ENCODE measurements around the gene TMEM121B. TPM values are rescaled to one million over a fixed set of nuclear protein-coding genes. Genes with fewer than 3 reads are reported as not detected.

TMEM121B gene
- total RNA-seq, 1 donor from 2014 or later, result 0.48 TPM

DNA sequence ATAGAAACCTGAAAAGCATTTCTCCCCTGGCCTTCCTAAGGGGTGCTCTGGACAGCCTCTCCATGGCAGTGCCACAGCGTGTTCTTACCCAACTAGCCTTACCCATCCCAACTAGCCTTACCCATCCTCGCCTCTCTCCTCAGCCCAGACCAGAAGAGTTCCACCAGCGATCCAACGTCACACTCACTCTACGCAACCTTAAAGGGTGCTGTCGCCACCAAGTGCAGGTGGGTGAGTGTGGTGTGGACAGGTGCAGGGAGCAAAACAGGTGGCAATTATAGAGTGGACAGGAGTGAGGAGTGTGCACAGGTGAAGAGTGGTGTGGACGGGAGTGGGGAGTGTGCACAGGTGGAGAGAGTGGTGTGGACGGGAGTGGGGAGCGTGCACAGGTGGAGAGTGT lies 17.8 kb downstream of the TMEM121B start:
- H3K9me3 Mint-ChIP-seq (ENCODE audit: unreplicated experiment), result no peaks in the 10 kb centered on the region
- no peak overlapping the region for H3K4me3 Mint-ChIP-seq (ENCODE audit: unreplicated experiment)
- no peak for DNase-seq (ENCODE audit: extremely low spot score, unreplicated experiment)
- no peaks in the 10 kb centered on the region for H3K4me1 Mint-ChIP-seq (ENCODE audit: unreplicated experiment)
- H3K27ac Mint-ChIP-seq (ENCODE audit: unreplicated experiment), result no peak overlapping the region
- peaks cover 29% of the 10 kb centered on the region for H3K36me3 Mint-ChIP-seq (ENCODE audit: unreplicated experiment)
- TF ChIP-seq, protein P1, sequence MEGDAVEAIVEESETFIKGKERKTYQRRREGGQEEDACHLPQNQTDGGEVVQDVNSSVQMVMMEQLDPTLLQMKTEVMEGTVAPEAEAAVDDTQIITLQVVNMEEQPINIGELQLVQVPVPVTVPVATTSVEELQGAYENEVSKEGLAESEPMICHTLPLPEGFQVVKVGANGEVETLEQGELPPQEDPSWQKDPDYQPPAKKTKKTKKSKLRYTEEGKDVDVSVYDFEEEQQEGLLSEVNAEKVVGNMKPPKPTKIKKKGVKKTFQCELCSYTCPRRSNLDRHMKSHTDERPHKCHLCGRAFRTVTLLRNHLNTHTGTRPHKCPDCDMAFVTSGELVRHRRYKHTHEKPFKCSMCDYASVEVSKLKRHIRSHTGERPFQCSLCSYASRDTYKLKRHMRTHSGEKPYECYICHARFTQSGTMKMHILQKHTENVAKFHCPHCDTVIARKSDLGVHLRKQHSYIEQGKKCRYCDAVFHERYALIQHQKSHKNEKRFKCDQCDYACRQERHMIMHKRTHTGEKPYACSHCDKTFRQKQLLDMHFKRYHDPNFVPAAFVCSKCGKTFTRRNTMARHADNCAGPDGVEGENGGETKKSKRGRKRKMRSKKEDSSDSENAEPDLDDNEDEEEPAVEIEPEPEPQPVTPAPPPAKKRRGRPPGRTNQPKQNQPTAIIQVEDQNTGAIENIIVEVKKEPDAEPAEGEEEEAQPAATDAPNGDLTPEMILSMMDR (IDR thresholded peaks at IDR 0.05), result no peak
- H3K27me3 Mint-ChIP-seq (ENCODE audit: unreplicated experiment), result no peaks in the 10 kb centered on the region

DNA sequence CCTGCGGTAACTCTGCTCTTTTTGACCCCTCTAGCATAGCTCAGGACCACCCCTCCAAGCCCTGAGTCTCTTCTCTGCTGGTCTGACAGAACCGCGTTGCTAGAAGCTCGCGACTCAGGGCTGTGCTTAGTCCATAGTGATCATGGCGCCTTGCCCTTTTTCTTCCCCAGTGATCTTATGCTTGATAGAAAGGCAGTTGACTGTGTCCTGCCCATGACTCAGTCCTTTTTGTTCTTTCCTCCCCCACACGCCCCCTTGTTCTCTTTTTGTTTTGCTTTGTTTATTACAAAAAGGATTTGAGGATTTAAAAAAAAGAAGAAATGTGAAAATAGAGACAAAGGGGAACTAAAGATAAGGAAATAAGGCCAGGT lies 18.9 kb downstream of the TMEM121B start:
- peaks cover 27% of the 10 kb centered on the region for H3K36me3 Mint-ChIP-seq (ENCODE audit: unreplicated experiment)
- no peaks in the 10 kb centered on the region for H3K9me3 Mint-ChIP-seq (ENCODE audit: unreplicated experiment)
- H3K4me1 Mint-ChIP-seq (ENCODE audit: unreplicated experiment), result no peaks in the 10 kb centered on the region
- no peak overlapping the region for H3K27ac Mint-ChIP-seq (ENCODE audit: unreplicated experiment)
- H3K4me3 Mint-ChIP-seq (ENCODE audit: unreplicated experiment), result no peak overlapping the region
- TF ChIP-seq, protein P1 (IDR thresholded peaks at IDR 0.05), result no peak
- no peaks in the 10 kb centered on the region for H3K27me3 Mint-ChIP-seq (ENCODE audit: unreplicated experiment)
- DNase-seq (ENCODE audit: extremely low spot score, unreplicated experiment), result no peak

DNA sequence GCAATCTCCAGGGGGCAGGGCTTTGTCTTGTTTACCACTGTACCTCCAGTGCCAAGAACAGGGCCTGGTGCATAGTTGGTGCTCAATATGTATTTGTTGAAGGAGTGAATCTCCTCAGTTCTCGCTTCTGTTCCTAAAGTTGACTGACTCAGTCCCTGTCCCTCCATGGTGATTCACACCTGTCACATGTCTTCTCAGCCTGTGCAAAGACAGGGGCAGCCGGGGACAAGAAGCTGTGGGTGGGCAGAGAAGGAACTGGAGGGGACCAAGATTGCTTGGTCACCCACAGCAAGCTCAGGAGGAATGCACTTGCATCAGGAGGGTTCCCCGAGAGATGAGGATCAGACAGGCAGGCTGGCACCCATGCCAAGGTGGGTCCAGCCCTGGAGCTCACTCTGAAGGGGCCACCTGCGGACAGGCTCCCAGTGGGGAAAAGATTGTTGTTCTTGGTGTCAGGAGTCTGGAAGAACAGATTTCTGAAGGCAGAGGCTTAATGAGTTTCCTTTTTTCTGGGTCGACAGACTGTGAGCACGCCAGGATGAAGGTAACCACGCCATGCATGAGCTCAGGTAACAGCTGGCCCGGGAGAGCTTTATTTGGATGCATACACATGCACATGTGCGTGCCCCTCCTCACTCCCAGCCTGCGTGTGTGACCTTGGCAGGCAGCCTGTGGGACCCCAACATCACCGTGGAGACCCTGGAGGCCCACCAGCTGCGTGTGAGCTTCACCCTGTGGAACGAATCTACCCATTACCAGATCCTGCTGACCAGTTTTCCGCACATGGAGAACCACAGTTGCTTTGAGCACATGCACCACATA lies 19.5 kb downstream of the TMEM121B start:
- Mint-ChIP-seq H3K4me3 (ENCODE audit: unreplicated experiment) (no peak overlapping the region), H3K9me3 (ENCODE audit: unreplicated experiment) (no peaks in the 10 kb centered on the region), H3K27ac (ENCODE audit: unreplicated experiment) (no peak overlapping the region), H3K27me3 (ENCODE audit: unreplicated experiment) (no peaks in the 10 kb centered on the region), H3K4me1 (ENCODE audit: unreplicated experiment) (no peaks in the 10 kb centered on the region), H3K36me3 (ENCODE audit: unreplicated experiment) (peaks cover 27% of the 10 kb centered on the region)
- TF ChIP-seq, protein P1 (IDR thresholded peaks at IDR 0.05), result no peak
- no peak for DNase-seq (ENCODE audit: extremely low spot score, unreplicated experiment)

DNA sequence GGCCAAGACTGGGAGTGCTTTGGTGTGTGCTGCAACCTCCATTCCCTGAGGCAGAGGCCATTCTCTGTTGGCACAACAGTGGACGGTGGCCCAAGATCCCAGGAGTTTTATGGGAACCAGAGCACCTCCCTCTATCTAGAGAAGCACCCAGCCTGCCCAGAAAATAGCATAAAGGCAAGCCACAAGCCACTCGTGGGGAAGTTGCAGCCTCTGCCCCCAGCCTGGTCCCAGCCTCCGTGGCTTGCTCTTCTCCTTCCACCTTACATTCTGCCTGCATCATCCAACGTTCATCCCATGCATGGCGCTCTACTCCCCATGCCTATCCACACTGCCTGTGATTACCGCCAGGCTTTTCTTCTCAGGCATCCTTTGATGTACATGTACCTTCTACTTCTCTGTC lies 20.5 kb downstream of the TMEM121B start:
- Mint-ChIP-seq H3K9me3 (ENCODE audit: unreplicated experiment) (no peaks in the 10 kb centered on the region), H3K36me3 (ENCODE audit: unreplicated experiment) (peaks cover 27% of the 10 kb centered on the region), H3K4me3 (ENCODE audit: unreplicated experiment) (no peak overlapping the region), H3K27me3 (ENCODE audit: unreplicated experiment) (no peaks in the 10 kb centered on the region), H3K27ac (ENCODE audit: unreplicated experiment) (no peak overlapping the region), H3K4me1 (ENCODE audit: unreplicated experiment) (no peaks in the 10 kb centered on the region)
- DNase-seq (ENCODE audit: extremely low spot score, unreplicated experiment), result no peak
- TF ChIP-seq, protein P1 (IDR thresholded peaks at IDR 0.05), result no peak

DNA sequence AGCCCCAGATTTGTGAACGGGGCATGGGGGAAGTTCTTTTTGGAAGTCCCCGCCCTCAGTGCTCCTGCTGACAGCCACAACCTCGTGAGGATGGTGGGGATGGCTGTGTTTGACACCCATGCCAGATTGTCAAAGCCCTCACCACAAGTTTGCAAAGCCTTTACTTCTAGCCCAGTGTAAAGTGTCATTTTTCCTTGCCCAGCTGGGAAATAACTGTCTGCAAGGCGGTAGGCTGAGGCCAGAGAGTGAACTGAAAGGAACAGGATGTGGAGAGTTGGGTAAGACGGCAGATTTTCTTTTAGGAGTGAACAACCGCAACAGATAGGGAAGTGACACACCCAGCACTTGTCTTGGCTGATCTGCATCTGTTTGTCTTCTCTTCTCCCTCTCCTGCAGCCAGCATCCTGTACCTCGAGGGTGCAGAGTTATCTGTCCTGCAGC lies 22.8 kb downstream of the TMEM121B start:
- DNase-seq (ENCODE audit: extremely low spot score, unreplicated experiment), result no peak
- Mint-ChIP-seq H3K4me1 (ENCODE audit: unreplicated experiment) (no peaks in the 10 kb centered on the region), H3K27me3 (ENCODE audit: unreplicated experiment) (no peaks in the 10 kb centered on the region), H3K4me3 (ENCODE audit: unreplicated experiment) (no peak overlapping the region), H3K36me3 (ENCODE audit: unreplicated experiment) (peaks cover 25% of the 10 kb centered on the region), H3K27ac (ENCODE audit: unreplicated experiment) (no peak overlapping the region), H3K9me3 (ENCODE audit: unreplicated experiment) (no peaks in the 10 kb centered on the region)
- TF ChIP-seq, protein P1 (IDR thresholded peaks at IDR 0.05), result no peak
